HG02678 (cell line): ENCODE data around the gene METAP1D.
"Not testable (repeated sequence)": the region's sequence is repeated elsewhere in the genome, so short reads cannot be mapped to it uniquely, and the experiment has no call there.

Experiments
- ATAC-seq: cut with Tn5 transposase; IDR thresholded peaks from one replicate; pipeline ENCODE4 v1.9.1; 2021; ENCODE audit warnings: mild to moderate bottlenecking, moderate library complexity; ENCODE audit not compliant: unreplicated experiment

The METAP1D gene

GRCh38 chr2:172047566-172048507 is 48.1 kb downstream of the METAP1D start:
- no peak for ATAC-seq

- no peak for ATAC-seq
These were observed 49.1 kb downstream of the METAP1D start for GRCh38 chr2:172048508-172049503.

- no peak for ATAC-seq
These were observed 49.9 kb downstream of the METAP1D start for GRCh38 chr2:172049567-172050120.

- ATAC-seq: no peak
These were observed 50.8 kb downstream of the METAP1D start for GRCh38 chr2:172050479-172051125.

- ATAC-seq: no peak
These were observed 52.5 kb downstream of the METAP1D start for GRCh38 chr2:172052000-172052983.

- no peak for ATAC-seq
These were observed 53.7 kb downstream of the METAP1D start for GRCh38 chr2:172053486-172053885.

GRCh38 chr2:172056293-172056692 is 56.5 kb downstream of the METAP1D start:
- no peak for ATAC-seq

GRCh38 chr2:172058660-172059059 is 58.9 kb downstream of the METAP1D start:
- no peak for ATAC-seq

- ATAC-seq: not testable (repeated sequence)
These were observed 60.4 kb downstream of the METAP1D start for GRCh38 chr2:172060118-172060517.

- ATAC-seq: no peak
These were observed 62.8 kb downstream of the METAP1D start for GRCh38 chr2:172062402-172063004.

- ATAC-seq: no peak
These were observed 63.7 kb downstream of the METAP1D start for GRCh38 chr2:172063446-172063845.

- ATAC-seq: no peak
These were observed 65.4 kb downstream of the METAP1D start for GRCh38 chr2:172065111-172065510.

GRCh38 chr2:172066394-172066886 is 66.7 kb downstream of the METAP1D start:
- no peak for ATAC-seq

- not testable (repeated sequence) for ATAC-seq
These were observed 68.2 kb downstream of the METAP1D start for GRCh38 chr2:172067905-172068304.

- ATAC-seq: no peak
These were observed 71.2 kb downstream of the METAP1D start for GRCh38 chr2:172070936-172071335.

- no peak for ATAC-seq
These were observed 72.5 kb downstream of the METAP1D start for GRCh38 chr2:172072303-172072702.

- ATAC-seq: no peak
These were observed 73.0 kb downstream of the METAP1D start for GRCh38 chr2:172072706-172073105.

GRCh38 chr2:172073518-172073917 is 73.8 kb downstream of the METAP1D start:
- ATAC-seq: no peak

GRCh38 chr2:172074254-172074653 is 74.5 kb downstream of the METAP1D start:
- ATAC-seq: no peak
